ENCODE data around the gene PGAP6.
"Not testable (repeated sequence)": the region's sequence is repeated elsewhere in the genome, so short reads cannot be mapped to it uniquely, and the experiment has no call there.

DNA sequence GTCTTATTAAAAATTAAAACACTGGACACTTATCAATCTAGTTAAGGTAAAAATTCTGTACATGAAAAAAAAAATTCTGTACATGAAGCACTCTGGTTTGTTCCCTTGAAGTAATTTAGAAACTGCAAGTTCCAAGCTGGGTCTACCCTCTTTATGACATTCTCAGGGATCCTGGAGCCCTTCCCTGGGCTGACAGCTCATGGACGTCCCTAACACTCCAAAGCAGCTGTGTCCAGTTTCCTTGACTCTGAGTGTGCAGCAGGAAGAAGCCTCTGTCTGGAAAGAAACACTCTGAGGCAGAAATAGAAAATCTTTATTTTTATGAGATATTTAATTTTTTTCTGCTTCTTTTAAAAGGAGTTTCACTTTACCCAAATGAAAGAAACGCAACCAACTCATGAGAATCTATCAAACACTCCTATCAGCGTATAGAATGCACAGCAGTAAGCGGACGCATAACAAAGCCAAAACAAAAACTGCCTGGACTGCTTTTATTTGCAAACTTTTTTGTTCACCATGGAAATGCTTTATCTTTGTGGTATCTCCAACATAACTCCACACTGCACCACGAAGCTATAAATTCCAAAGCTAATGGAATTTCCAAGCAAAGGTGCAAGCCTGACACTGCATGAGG is 50.5 kb downstream of the PGAP6 start:
- TF ChIP-seq, protein P1, sequence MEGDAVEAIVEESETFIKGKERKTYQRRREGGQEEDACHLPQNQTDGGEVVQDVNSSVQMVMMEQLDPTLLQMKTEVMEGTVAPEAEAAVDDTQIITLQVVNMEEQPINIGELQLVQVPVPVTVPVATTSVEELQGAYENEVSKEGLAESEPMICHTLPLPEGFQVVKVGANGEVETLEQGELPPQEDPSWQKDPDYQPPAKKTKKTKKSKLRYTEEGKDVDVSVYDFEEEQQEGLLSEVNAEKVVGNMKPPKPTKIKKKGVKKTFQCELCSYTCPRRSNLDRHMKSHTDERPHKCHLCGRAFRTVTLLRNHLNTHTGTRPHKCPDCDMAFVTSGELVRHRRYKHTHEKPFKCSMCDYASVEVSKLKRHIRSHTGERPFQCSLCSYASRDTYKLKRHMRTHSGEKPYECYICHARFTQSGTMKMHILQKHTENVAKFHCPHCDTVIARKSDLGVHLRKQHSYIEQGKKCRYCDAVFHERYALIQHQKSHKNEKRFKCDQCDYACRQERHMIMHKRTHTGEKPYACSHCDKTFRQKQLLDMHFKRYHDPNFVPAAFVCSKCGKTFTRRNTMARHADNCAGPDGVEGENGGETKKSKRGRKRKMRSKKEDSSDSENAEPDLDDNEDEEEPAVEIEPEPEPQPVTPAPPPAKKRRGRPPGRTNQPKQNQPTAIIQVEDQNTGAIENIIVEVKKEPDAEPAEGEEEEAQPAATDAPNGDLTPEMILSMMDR (IDR thresholded peaks at IDR 0.05) = not testable (repeated sequence)
- TF ChIP-seq POLR2A (IDR thresholded peaks at IDR 0.05) = not testable (repeated sequence)

Data from adrenal gland (tissue), 5 donors.